ENCODE data around the gene GAPDHS. TPM values are rescaled to one million over a fixed set of nuclear protein-coding genes. Genes with fewer than 3 reads are reported as not detected.

Gene GAPDHS
- total and polyA plus RNA-seq, 2 donors (not counting 1 experiment from before 2014, with no cell fraction given), result not detected

GRCh38 chr19:35506011-35506410 is 27.2 kb upstream of the GAPDHS start:
- Histone ChIP-seq H3K27me3 (replicated peaks in 1 of 4; ENCODE audit: control extremely low read depth in 1 of 4, control insufficient read depth in 3 of 4, insufficient read depth in 4 of 4, low read length in 3 of 4) (peaks cover 0 to 56% (median 13%) of the 10 kb centered on the region in 4 experiments), H3K79me2 (ENCODE audit: control insufficient read depth, insufficient read depth, low read length) (no peaks in the 10 kb centered on the region), H3K4me3 (ENCODE audit: control extremely low read depth in 1 of 5, extremely low read depth in 1 of 5, insufficient read depth in 1 of 5, low read depth in 2 of 5, low read length in 4 of 5) (no peak overlapping the region), H2AFZ (ENCODE audit: insufficient read depth, low read depth, low read length, poor library complexity, severe bottlenecking) (no peak overlapping the region), H3K4me1 (ENCODE audit: control insufficient read depth in 2 of 2, insufficient read depth in 2 of 2, low read length in 2 of 2) (peaks cover 18 to 20% of the 10 kb centered on the region in 2 donors), H3K4me2 (replicated peaks; ENCODE audit: low read depth, low read length, poor library complexity, severe bottlenecking) (no peak overlapping the region), H3K9me3 (ENCODE audit: control extremely low read depth in 1 of 3, control insufficient read depth in 2 of 3, insufficient read depth in 1 of 3, low read length in 2 of 3) (peaks cover 0 to 6% (median 0%) of the 10 kb centered on the region in 3 donors), H3K27ac (ENCODE audit: low read length in 2 of 2) (no peak overlapping the region), H3K36me3 (replicated peaks in 1 of 2; ENCODE audit: control extremely low read depth in 1 of 2, control insufficient read depth in 1 of 2, extremely low read depth in 1 of 2, insufficient read depth in 2 of 2, low read length in 1 of 2) (no peaks in the 10 kb centered on the region), H4K20me1 (ENCODE audit: control insufficient read depth, insufficient read depth, low read length, poor library complexity, severe bottlenecking) (no peaks in the 10 kb centered on the region), H3K9ac (ENCODE audit: low read length) (no peak overlapping the region)
- intact Hi-C loops (cut with micrococcal nuclease), result no loop called here
- Mint-ChIP-seq H3K4me3 (no peak overlapping the region), H3K27ac (no peak overlapping the region), H3K27me3 (peaks cover 53% of the 10 kb centered on the region), H3K9me3 (ENCODE audit: insufficient read depth) (no peaks in the 10 kb centered on the region), H3K4me1 (peaks cover 18% of the 10 kb centered on the region)
- CTCF ChIA-PET, result interaction anchor here (2.6 to 3.8 kb wide), 2 partner anchors 12 to 86 kb away, joined by 7 to 17 read pairs; no protein-coding TSS in a partner anchor
- no peak for DNase-seq
- TF ChIP-seq EZH2 (IDR thresholded peaks at IDR 0.05; ENCODE audit: borderline replicate concordance, insufficient read depth, low read depth, low read length, poor library complexity, severe bottlenecking) (no peak), CTCF (IDR thresholded peaks at IDR 0.05) (no peak)
- POLR2A ChIA-PET, result no interaction called here
- 68% methylated on average over 2 of the region's 7 CpGs for WGBS (ENCODE audit: insufficient coverage)
- no peak for ATAC-seq (ENCODE audit: low read depth)

- Histone ChIP-seq H3K36me3 (replicated peaks in 1 of 2; ENCODE audit: control extremely low read depth in 1 of 2, control insufficient read depth in 1 of 2, extremely low read depth in 1 of 2, insufficient read depth in 2 of 2, low read length in 1 of 2) (no peaks in the 10 kb centered on the region), H4K20me1 (ENCODE audit: control insufficient read depth, insufficient read depth, low read length, poor library complexity, severe bottlenecking) (no peaks in the 10 kb centered on the region), H3K4me2 (replicated peaks; ENCODE audit: low read depth, low read length, poor library complexity, severe bottlenecking) (no peak overlapping the region), H3K4me1 (ENCODE audit: control insufficient read depth in 2 of 2, insufficient read depth in 2 of 2, low read length in 2 of 2) (peaks cover 19 to 21% of the 10 kb centered on the region in 2 donors), H3K79me2 (ENCODE audit: control insufficient read depth, insufficient read depth, low read length) (no peaks in the 10 kb centered on the region), H3K4me3 (ENCODE audit: control extremely low read depth in 1 of 5, extremely low read depth in 1 of 5, insufficient read depth in 1 of 5, low read depth in 2 of 5, low read length in 4 of 5) (no peak overlapping the region), H3K9me3 (ENCODE audit: control extremely low read depth in 1 of 3, control insufficient read depth in 2 of 3, insufficient read depth in 1 of 3, low read length in 2 of 3) (peaks cover 0 to 11% (median 0%) of the 10 kb centered on the region in 3 donors), H2AFZ (ENCODE audit: insufficient read depth, low read depth, low read length, poor library complexity, severe bottlenecking) (no peak overlapping the region), H3K9ac (ENCODE audit: low read length) (no peak overlapping the region), H3K27ac (ENCODE audit: low read length in 2 of 2) (no peak overlapping the region), H3K27me3 (replicated peaks in 1 of 4; ENCODE audit: control extremely low read depth in 1 of 4, control insufficient read depth in 3 of 4, insufficient read depth in 4 of 4, low read length in 3 of 4) (peaks cover 0 to 61% (median 13%) of the 10 kb centered on the region in 4 experiments)
- intact Hi-C loops (cut with micrococcal nuclease), result no loop called here
- Mint-ChIP-seq H3K4me1 (peaks cover 19% of the 10 kb centered on the region), H3K9me3 (ENCODE audit: insufficient read depth) (no peaks in the 10 kb centered on the region), H3K4me3 (no peak overlapping the region), H3K27ac (no peak overlapping the region), H3K27me3 (peaks cover 53% of the 10 kb centered on the region)
- ChIA-PET CTCF (interaction anchor here (0.6 to 3.9 kb wide), 6 partner anchors 10 to 272 kb away, joined by 3 to 24 read pairs (median 8); partner anchors contain the start of gene KRTDAP), POLR2A (no interaction called here)
- WGBS (ENCODE audit: insufficient coverage), result 95% methylated on average over 11 of the region's 11 CpGs
- DNase-seq, result no peak
- no peak for TF ChIP-seq CTCF (IDR thresholded peaks at IDR 0.05)
- TF ChIP-seq EZH2 (IDR thresholded peaks at IDR 0.05; ENCODE audit: borderline replicate concordance, insufficient read depth, low read depth, low read length, poor library complexity, severe bottlenecking), result no peak
- no peak for ATAC-seq (ENCODE audit: low read depth)
These were observed 25.7 kb upstream of the GAPDHS start for GRCh38 chr19:35507561-35507960.

Measured in B cell (primary cell).